NB4 (cell line): Measurements from ENCODE around the gene STK11IP.

ENCODE experiments used
- DNase-seq: peaks from one replicate; pipeline ENCODE4 v3.0.0; 2010; ENCODE audit warnings: low read depth
- H3K4me3 ChIP-seq: one replicate; pipeline ENCODE4 v1.5.1; 2011; ENCODE audit warnings: mild to moderate bottlenecking, low read depth, low read length, moderate library complexity
- CTCF ChIP-seq: IDR thresholded peaks from one replicate; pipeline ENCODE4 v1.5.1; 2012; ENCODE audit warnings: low read depth, low read length
- MYC ChIP-seq: IDR thresholded peaks from 2 replicates; pipeline ENCODE4 v1.6.1; 2011; ENCODE audit warnings: low read depth, low read length
- POLR2A ChIP-seq: IDR thresholded peaks from 2 replicates; pipeline ENCODE4 v1.6.1; 2011; ENCODE audit warnings: mild to moderate bottlenecking; ENCODE audit not compliant: insufficient read length; ENCODE audit errors: extremely low read depth
- TF ChIP-seq, protein P1 (sequence below): IDR thresholded peaks from 2 replicates; pipeline ENCODE4 v1.6.1; 2011; ENCODE audit warnings: low read depth, low read length

The STK11IP gene

GRCh38 chr2:219553168-219553417 is 44.6 kb upstream of the STK11IP start:
- H3K4me3 ChIP-seq = no peak overlapping the region
- TF ChIP-seq CTCF (no peak), MYC (no peak), POLR2A (no peak)
- TF ChIP-seq, protein P1, sequence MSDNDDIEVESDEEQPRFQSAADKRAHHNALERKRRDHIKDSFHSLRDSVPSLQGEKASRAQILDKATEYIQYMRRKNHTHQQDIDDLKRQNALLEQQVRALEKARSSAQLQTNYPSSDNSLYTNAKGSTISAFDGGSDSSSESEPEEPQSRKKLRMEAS = no peak
- no peak for DNase-seq

- TF ChIP-seq POLR2A (no peak), MYC (no peak), CTCF (no peak)
- TF ChIP-seq, protein P1 = no peak
- no peak for DNase-seq
- H3K4me3 ChIP-seq = no peak overlapping the region
These were observed 44.1 kb upstream of the STK11IP start for GRCh38 chr2:219553463-219553963.

DNA sequence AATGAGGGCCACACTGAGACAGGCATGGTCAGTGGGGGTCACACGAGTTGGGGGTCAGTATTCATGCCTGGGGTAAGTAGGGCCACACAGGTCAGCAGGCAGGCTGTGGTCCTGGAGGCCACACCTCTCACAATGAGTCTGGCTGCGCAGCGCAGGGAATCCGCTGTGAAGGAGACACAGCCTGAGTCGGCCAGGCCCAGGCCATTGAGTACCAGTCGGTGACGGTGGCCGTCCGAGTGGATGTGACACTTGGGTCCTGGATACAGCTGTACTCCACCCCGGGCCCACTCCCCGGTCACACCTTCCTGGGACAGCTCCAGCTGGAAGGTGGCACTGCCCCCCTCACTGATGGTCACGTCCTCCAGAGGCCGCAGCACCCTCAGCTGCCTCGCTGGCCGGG is 43.3 kb upstream of the STK11IP start:
- no peak overlapping the region for H3K4me3 ChIP-seq
- DNase-seq = no peak
- TF ChIP-seq POLR2A = no peak
- TF ChIP-seq, protein P1 = no peak
- no peak for TF ChIP-seq MYC
- TF ChIP-seq CTCF = no peak

DNA sequence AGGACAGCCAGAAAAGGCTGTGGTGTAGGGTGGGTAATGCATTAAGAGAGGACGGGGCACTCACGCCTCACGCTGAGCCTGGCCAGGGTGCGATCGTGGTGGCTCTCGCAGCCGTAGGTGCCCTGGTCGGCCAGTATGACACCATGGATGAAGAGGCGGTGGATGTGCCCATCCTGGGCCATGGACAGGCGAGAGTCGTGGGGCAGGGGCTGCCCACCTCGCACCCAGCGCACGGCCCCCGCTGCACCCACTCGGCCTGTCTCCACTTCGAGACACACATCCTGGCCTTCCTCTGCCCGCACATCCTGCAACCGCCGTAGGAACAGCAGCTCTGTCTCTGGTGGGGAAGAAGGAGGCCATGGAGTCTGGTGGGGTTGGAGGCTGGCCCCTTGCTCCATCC is 41.7 kb upstream of the STK11IP start:
- no peak for DNase-seq
- TF ChIP-seq MYC = no peak
- TF ChIP-seq CTCF = no peak
- TF ChIP-seq, protein P1 = no peak
- no peak for TF ChIP-seq POLR2A
- H3K4me3 ChIP-seq = no peak overlapping the region

DNA sequence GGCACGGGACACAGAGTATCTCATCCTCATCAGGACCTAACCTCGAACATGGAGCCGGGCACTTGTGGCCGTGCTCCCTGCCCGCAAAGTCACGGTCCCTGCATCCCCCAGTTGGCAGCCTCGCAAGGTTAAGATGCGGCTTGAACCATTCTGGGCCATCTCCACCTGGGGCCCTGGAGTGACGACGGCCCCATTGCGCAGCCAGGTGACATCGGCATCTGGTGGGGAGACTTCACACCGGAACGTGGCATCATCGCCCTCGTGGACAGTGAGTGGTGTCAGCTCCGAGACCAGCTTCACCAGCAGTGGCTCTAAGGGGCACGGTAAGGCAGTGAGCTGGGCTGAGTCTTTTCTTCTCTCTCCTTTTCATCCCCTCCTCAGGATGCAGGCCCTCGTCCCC is 41.2 kb upstream of the STK11IP start:
- no peak overlapping the region for H3K4me3 ChIP-seq
- no peak for DNase-seq
- TF ChIP-seq, protein P1 = no peak
- TF ChIP-seq MYC (no peak), CTCF (no peak), POLR2A (no peak)

GRCh38 chr2:219557320-219557719 is 40.3 kb upstream of the STK11IP start:
- no peak for DNase-seq
- no peak overlapping the region for H3K4me3 ChIP-seq
- TF ChIP-seq MYC = no peak
- TF ChIP-seq CTCF = no peak
- no peak for TF ChIP-seq POLR2A
- TF ChIP-seq, protein P1 = no peak
